Measurements from ENCODE around the gene KCNE1.
A peak's percentile ranks its signal among the peaks of the same experiment; 100 is the strongest.
"Not testable (repeated sequence)": the region's sequence is repeated elsewhere in the genome, so short reads cannot be mapped to it uniquely, and the experiment has no call there.

KCNE1 gene

DNA sequence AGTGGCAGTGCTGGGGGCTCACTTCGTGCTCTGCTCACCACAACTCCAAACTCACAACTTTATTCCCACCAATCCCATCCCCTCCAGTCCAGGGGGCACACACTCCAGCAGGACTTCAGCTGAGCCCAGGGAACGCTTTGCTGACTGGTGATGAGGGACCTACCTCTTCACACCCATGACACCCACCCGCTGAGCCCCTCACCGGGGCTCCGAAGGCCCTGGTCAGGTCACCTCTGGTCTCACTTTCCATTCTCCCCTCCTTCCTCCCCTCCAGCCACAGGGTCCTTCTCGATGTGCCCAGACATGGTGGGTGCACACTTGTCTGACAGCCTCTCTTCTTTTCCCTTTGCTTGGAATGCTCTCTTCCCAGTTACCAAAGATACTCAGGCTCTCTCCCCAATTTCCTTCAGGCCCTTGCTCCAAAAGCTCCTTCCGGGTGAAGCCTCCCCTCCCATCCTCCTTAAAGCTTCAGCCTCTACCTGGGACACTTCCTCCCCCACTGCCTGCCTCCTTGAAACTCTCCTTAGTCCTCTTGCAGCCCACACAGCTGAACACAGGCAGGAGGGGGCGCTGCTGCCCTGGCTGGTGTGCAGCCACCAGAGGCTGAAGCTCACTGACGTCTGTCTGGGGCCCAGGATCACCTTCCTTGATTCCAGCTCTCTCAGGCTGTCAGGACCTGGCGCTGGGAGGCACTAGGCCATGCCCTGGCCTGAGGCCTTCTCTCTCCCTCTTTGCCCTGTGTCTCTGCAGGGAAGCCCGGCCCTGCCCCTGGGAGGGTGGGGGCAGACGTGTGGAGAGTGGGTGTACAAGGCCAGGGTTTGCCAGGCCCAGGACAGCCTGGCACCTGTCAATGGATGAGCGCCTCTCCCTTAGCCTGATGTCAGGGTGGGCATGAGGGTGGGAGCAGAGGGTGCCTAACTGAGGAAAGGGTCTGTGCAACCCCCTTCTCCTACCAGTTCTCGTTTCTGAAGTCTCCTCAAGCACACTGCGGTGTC is 1.6 kb downstream of the KCNE1 start:
- DNase-seq = peak in 1 of 4 experiments; percentile 21

GRCh38 chr21:34509151-34509550 is 2.9 kb downstream of the KCNE1 start:
- DNase-seq = no peak

DNA sequence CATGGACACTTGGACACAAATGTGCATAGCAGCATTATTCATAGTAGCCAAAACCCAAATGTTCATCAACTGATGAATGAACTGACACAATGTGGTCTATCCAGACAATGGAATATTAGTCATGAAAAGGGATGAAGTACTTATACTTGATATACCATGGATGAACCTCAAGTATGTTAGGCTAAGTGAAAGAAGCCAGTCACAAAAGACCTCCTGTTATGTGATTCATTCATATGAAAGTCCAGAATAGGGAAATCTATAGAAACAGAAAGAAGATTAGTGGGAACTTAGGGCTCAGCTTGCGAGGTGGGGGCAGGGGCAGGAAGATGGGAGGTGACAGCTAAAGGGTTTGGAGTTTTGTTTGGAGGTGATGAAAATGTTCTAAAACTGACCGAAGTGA is 7.4 kb downstream of the KCNE1 start:
- no peak for DNase-seq

DNA sequence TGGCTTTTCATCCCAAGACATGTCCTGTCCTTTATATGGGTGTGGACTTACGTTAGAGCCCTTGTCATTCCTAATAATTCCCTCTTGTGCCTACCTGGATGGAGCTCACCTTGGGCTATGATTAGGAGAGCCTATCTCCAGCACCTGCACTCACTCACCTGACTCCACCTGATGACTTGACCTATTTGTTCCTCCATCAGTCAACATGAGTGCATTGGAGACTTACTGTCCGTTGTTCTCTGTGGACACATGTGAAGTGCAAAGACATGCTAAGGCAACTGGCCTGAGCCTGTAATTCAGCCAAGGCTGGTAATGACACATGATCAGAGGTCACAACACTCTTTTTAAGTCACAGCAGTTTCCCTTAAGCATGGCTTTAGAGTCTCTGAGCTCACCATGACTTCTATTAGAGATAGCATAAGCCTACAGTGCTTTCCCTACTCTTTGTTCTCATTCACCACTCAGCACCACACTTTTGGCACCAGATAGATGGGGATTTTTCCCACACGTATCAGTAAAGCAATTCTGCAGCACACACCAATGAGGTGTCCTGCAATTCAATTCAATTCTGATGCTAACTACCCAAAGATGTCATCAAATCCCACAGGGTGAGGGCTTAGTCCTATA is 9.4 kb downstream of the KCNE1 start:
- DNase-seq = no peak

GRCh38 chr21:34501716-34502115 is 10.3 kb downstream of the KCNE1 start:
- DNase-seq = no peak

- no peak for DNase-seq
Observed at GRCh38 chr21:34500191-34500590, 11.8 kb downstream of the KCNE1 start.

GRCh38 chr21:34499116-34499515 is 12.9 kb downstream of the KCNE1 start:
- DNase-seq = no peak

DNA sequence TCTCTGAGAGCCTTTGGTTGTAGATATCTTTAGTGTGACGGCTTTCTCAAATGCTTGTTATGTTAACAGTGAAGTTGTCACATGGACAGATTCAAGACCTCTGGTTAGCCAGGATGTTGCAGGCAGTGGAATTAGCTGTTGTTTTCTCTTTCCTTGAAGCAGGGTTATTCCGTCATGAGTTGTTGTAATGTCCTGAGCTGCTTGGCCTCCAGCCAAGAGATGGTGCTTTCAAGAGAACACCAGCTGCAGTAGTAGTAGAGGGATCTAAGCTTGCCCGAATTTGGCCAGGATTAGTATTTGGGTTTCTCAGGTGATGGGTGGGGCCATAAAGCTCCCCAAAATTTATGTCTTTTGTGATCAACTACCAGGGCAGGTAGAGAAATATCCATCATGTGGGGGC is 13.4 kb downstream of the KCNE1 start:
- DNase-seq = no peak

DNA sequence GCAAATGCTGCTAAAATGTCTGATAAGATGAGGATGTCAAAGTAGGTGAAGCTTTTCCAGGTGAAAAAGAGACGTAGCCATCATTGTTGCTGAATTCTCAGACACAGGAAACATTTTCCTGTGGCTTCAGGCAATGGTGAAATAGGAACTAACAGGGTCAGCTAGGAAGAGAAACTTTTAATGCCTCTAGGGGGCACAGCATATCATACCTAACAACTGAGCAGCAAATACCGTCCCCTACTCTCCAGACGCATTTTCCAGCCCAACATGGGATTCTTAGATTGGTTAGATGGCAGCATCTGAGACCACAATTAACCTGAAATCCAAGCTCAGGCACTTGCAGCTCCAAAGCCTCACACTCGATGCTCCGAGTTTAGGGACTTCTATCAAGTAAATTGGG is 28.2 kb downstream of the KCNE1 start:
- not testable (repeated sequence) for DNase-seq

DNA sequence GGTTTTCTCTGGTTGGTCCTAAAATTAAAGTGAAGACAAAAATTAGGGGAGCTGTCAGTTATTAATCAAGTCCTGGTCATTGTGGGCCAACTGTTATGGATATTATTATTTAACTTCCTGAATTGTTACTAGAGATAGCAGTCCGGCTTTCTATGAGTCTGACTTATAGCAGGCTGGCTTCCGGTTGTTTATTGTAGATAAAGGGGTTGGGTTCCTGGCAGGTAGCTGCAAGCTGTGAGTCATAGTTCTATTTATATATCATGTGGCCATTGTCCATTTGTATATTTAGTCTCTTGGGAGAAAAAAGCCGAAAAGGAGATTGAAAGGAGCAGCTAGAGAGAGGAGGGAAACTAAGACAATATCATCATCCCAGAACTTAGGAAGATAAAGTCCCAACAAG is 28.6 kb downstream of the KCNE1 start:
- DNase-seq = not testable (repeated sequence)

DNA sequence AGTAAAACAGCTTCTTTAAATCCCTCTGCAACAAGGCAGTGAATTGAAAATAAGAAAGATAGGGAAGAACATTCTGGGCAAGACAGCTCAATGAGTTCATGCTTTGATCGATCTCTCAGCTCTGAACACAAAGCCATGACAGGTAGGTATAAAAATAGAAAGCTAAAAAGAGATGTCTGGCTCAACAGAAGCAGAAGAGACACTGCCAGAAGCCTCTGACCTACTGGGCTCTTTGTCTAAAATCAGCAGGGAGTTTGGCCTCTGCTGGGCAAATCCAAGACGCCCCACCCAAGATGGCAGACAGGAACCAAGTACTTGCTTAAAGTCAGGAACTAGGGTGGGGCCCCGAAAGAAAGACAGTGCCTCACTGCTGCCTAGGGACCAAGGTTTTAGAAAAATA is 44.7 kb downstream of the KCNE1 start:
- DNase-seq = not testable (repeated sequence)

DNA sequence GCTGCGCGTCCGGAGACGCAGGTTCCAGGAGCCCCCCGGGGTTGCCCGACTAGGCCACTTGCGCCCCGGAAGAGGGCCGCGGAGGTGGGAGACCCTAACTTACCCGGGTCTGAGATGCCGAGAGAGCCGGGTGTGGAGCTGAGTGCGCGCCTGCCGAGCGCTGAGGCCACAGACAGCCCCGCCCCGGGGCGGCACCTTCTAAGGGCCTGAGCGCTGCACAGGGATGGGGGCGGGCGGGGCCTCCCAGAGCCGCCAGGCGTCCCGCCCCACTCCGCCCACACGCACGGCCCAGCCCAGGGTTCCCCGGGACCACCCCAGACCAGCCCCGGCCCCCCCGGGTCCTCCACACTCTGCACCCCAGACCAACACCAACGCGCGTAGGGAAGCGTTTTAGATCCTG is 52.6 kb downstream of the KCNE1 start:
- not testable (repeated sequence) for DNase-seq

GRCh38 chr21:34458266-34458665 is 53.7 kb downstream of the KCNE1 start:
- DNase-seq = not testable (repeated sequence)

DNA sequence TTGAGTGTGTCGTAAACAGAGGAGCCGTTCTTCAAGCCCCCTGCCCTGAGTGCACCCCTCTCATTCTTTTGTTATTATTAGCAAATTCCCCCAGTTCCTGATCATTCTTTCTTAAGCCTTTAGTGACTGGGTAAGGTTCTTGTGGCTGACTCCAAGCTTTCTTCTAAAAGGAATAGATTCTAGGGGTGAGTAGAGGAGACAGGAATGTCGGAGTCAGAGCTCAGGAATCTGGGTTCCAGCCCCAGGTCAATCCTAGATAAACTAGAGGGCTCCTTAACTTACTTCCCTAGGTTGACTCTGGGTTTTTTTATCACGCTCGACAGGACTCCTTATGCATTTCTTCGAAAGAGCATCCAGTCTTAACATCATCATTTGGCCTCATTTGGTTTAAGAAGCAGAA is 55.8 kb downstream of the KCNE1 start:
- not testable (repeated sequence) for DNase-seq

GRCh38 chr21:34455628-34456027 is 56.4 kb downstream of the KCNE1 start:
- not testable (repeated sequence) for DNase-seq

DNA sequence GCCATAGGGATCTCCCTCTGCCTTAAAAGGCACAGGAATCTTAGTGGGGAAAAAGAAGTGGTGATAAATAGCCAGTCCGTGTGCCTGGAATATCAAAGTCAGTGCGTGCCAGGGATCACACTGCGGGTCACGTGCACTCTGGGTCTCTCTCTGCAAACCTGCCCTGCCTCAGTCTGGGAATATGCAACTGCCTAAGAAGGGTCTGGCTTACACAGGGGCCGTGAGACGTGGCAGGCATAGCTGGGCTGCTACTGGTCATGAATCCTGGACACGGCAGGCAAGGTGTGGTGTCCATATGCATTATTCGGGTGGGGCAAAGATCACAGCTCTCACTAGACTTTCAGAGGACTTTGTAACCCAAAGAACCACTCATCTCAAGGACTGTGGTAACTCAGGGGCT is 65.0 kb downstream of the KCNE1 start:
- not testable (repeated sequence) for DNase-seq

GRCh38 chr21:34443486-34443885 is 68.5 kb downstream of the KCNE1 start:
- DNase-seq = not testable (repeated sequence)

DNA sequence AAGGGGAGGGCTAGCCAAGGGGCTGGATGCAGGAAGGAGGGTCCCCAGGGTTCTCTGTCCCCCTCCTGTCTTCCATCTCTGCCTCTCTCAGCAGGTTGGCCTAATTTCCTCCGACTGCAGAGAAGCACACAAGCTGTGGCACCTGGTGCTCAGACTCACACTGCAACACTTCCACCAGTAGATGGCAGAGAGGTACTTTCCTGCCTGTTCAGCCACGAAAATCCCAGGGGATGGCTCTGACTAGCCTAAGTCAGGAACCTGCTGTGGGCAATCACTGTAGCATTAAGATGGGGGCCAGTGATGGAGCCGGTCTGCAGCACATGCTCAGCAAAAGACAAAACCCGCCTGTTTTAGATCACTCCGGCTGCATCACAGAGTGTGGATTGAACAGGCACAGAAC is 82.3 kb downstream of the KCNE1 start:
- not testable (repeated sequence) for DNase-seq

DNA sequence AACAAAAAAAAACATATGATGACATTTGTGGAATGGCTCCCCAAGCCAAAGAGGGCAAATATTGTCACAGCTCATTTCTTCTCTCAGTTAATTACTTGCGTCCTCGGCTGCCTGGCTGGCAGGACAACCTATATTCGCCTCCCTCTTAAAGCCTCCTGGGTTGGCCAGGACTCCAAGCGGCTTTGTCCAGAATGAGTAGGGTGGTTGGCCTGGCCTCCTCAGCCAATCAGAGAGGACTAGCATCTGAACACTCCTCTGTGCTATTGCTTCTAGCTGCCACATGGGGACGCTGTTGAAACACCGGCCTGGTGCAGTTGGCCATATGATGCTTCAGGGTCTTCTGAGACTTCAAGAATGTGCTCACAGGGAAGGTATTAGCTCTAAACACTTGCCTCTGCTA is 83.6 kb downstream of the KCNE1 start:
- DNase-seq = not testable (repeated sequence)

DNA sequence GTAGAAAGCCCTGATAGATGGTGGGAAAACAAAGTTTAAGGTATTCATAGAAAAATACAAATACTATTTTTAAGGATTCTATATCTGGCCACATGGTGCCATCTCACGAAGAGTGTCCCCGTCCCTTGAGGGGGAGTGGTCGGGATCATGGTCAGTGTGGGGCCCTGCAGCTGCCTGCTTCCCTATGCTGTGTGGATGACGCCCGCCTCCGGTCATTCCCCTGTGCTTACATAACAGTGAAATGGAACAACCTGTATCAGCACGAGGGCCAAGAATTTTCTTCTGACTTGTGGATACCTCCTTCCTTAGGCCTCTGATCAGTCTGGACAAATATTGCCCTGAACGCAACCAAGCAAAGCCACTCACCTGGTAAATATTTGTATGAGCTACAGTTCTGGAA is 84.7 kb downstream of the KCNE1 start:
- DNase-seq = not testable (repeated sequence)

GRCh38 chr21:34423805-34424204 is 88.2 kb downstream of the KCNE1 start, which contains the start of gene SMIM34:
Gene SMIM34, minus strand, starts transcription at chr21:34423951. Its CDS starts 112 bp downstream, at chr21:34423839.
- DNase-seq = not testable (repeated sequence)

GRCh38 chr21:34417448-34418077 is 94.4 kb downstream of the KCNE1 start:
- DNase-seq = not testable (repeated sequence)

DNA sequence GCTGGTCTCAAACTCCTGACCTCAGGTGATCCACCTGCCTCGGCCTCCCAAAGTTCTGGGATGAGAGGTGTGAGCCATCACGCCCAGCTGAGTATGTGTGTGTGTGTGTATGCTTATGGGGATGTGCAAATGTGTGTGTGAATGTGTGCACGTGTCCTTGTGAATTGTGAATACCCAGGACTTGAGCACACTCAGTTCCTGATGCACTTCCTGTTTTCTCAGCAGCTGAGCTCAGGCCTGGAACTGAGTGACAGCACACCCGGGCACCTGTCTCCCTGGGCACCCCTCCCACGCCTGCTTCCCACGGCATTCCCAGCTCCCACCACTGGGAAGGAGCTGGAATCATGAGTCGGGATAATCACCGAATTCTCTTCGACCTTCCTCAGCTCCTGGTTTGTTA is 104.7 kb downstream of the KCNE1 start:
- not testable (repeated sequence) for DNase-seq
